CD4-positive, alpha-beta T cell treated with Interleukin-2 at 100 ng/mL for 4 hours (primary cell): ENCODE results near the gene HACD2.

Source experiments
- DNase-seq: peaks from one replicate; pipeline ENCODE4 v3.0.0-alpha.2; 2020; ENCODE audit warnings: low spot score

Gene HACD2

DNA sequence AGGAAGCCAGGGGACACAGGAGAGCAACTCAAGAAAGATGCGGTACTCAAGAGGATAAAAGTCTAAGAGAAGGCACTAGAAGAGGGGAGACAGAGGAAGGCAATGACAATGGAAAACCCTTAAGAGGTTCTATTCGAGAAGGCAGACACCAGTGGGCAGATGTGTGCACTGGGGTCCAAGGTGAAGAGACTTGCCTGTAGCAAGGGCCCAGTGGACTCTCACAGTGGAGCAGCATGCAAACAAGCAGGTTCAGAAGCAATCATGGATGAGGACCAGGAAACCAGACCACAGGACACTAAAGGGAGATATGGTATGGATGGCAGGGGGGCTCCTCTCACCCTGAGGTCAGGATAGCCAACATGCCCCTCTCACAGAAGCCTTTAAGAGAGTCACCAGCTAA, 138.6 kb downstream of the HACD2 start:
- DNase-seq = no peak

DNA sequence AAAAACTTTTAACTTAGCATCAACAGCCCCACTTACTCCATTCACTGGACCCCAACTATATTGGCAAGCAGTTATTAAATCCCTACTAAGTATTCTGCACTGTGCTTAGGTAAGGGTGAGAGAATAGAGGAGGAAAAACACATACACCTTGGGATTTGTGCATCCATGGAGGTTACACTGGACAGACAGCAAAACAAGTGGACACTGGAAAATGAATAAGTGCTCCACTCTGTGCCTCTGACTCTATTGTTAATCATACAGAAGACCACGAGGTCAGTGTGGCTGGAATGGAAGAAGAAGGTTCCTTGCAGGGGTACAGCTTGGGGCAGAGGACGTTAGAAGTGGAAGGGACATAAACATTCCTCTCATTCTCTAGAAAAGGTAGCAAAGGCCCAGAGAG, 139.2 kb downstream of the HACD2 start:
- DNase-seq = no peak

DNA sequence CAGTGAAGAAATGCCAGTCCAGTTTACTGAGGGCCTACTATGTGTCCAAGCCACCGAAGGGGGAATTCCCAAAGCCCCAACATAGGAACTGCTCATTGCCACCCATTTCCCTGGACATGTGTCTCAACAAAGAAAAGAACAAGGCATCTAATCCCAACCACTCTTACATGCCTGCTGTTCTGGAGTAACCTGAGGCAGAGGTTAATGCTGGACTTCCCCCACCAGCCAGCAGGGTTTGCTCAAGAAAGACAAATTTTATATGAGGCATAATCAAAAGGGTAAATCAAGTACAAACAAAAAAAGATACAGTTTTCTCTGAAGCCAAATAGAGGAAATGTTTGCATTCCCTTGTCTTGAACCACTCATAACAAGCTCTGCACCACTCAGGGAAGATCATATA, 140.1 kb downstream of the HACD2 start:
- DNase-seq = no peak

DNA sequence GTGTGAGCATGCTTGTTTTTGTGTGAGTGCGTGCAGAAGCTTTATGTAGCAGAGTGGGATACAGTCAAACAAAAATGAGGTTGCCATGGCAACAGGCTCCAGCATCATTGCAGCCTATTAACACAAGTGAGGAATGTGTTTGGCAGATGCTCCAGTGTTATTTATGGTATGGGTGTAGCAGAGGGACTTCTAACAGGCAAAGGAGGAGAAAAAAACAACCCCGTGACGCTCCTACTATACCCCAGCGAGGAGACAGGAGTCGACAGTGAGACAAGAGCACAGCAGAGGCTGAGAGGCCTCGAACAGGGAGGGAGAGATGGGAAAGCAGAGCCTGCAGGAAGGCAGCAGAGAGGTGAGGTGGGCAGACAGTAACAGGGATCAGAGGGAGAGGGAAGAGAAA, 140.8 kb downstream of the HACD2 start:
- no peak for DNase-seq

- no peak for DNase-seq
Measured at GRCh38 chr3:123442908-123443307, 141.9 kb downstream of the HACD2 start.

DNA sequence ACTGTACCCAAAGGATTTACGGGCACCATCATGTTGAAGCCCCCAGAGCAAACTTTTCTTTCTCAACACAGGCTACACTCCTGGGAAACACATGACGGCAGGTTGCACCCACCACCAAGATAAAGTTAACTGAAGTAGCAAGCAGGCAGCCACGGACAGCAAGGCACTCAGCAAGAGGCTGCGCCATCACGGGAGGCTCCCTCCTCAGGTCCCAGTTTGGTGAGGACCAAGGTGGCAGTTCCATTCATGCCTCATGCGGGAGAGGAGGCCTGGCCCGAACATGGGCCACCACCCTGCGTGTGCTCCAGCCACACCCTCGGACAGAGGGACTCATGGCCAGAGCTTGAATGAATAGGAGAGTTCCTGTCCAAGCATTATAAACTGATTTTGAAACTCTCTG, 142.7 kb downstream of the HACD2 start:
- DNase-seq = no peak
